GM10266 (cell line): ENCODE measurements around the gene MED29.

ENCODE experiments used
- DNase-seq: peaks from one replicate; pipeline ENCODE4 v3.0.0; 2012; ENCODE audit errors: extremely low spot score
- CTCF ChIP-seq: IDR thresholded peaks from 2 replicates; pipeline ENCODE4 v1.5.1; 2012; ENCODE audit warnings: mild to moderate bottlenecking, low read depth; ENCODE audit not compliant: control insufficient read depth, insufficient read depth; ENCODE audit errors: missing control alignments

The MED29 gene

GRCh38 chr19:39405958-39406655, 14.9 kb downstream of the MED29 start:
- TF ChIP-seq CTCF: no peak
- DNase-seq: peak; percentile 75

- no peak for TF ChIP-seq CTCF
- DNase-seq: peak; percentile 91
Observed at GRCh38 chr19:39406656-39407409, 15.7 kb downstream of the MED29 start, which contains the start of gene ZFP36. TSS of gene ZFP36 (plus strand) at chr19:39406847. CDS start at chr19:39406905, 58 bp downstream.

GRCh38 chr19:39407410-39407659, 16.2 kb downstream of the MED29 start:
- TF ChIP-seq CTCF: no peak
- DNase-seq: no peak

- no peak for DNase-seq
- no peak for TF ChIP-seq CTCF
Observed at GRCh38 chr19:39407660-39408391, 16.6 kb downstream of the MED29 start.

GRCh38 chr19:39408392-39409207, 17.4 kb downstream of the MED29 start:
- no peak for DNase-seq
- no peak for TF ChIP-seq CTCF

- peak; percentile 72 for DNase-seq
- TF ChIP-seq CTCF: no peak
Observed at GRCh38 chr19:39409208-39410016, 18.2 kb downstream of the MED29 start.
